AG04449 (cell line): ENCODE data around the gene SET.
"Not testable (repeated sequence)": the region's sequence is repeated elsewhere in the genome, so short reads cannot be mapped to it uniquely, and the experiment has no call there.

Experiments used
- CTCF ChIA-PET: fragments of 350-600 bp; formaldehyde crosslinking; extraction: SDS; loops from one replicate; lab custom pipeline; 2021; ENCODE audit warnings: antibody characterized with exemption; lab: Yijun Ruan, JAX
- POLR2A ChIA-PET: fragments of 400-600, 350-600 bp; formaldehyde crosslinking; extraction: SDS; loops from one replicate; lab custom pipeline; 2020; ENCODE audit warnings: antibody characterized with exemption, inconsistent platforms; lab: Yijun Ruan, JAX
- DNase-seq: peaks from one replicate; pipeline ENCODE4 v3.0.0-alpha.2; 2010; ENCODE audit warnings: low read depth, low spot score
- H3K4me3 ChIP-seq: 2 replicates; pipeline ENCODE4 v1.5.1; 2011; ENCODE audit warnings: low read depth, mild to moderate bottlenecking, control low read depth, low read length
- CTCF ChIP-seq: IDR thresholded peaks from one replicate; pipeline ENCODE4 v1.5.1; 2011; ENCODE audit warnings: mild to moderate bottlenecking, moderate library complexity, low read length, control low read depth, inconsistent platforms; ENCODE audit not compliant: insufficient read depth; ENCODE audit errors: missing control alignments

The SET gene

GRCh38 chr9:128688501-128689292 is at the start of gene SET:
Gene SET, plus strand, starts transcription at chr9:128689222. Its CDS starts 361 bp downstream, at chr9:128689583.
- ChIA-PET POLR2A (interaction anchor here (0.6 to 1.4 kb wide), 5 partner anchors 9 to 137 kb away, joined by 3 to 4 read pairs (median 3); partner anchors contain the start of gene SPTAN1), CTCF (interaction anchor here (0.7 to 5.1 kb wide), 2 partner anchors 12 to 15 kb away, joined by 3 to 68 read pairs; partner anchors contain the start of gene PKN3)
- DNase-seq: no peak
- no peak for TF ChIP-seq CTCF
- peak within 1 kb of the TSS; percentile 84 for H3K4me3 ChIP-seq

GRCh38 chr9:128640603-128641002 is 48.4 kb upstream of the SET start:
- DNase-seq: no peak
- ChIA-PET CTCF (interaction anchor here (1.3 kb wide), 1 partner anchor 8 kb away, joined by 5 read pairs; no protein-coding TSS in a partner anchor), POLR2A (no interaction called here)
- H3K4me3 ChIP-seq: no peak overlapping the region
- no peak for TF ChIP-seq CTCF

GRCh38 chr9:128642675-128643245 is 46.3 kb upstream of the SET start:
- POLR2A ChIA-PET: no interaction called here
- no peak overlapping the region for H3K4me3 ChIP-seq
- no peak for DNase-seq
- no peak for TF ChIP-seq CTCF
- CTCF ChIA-PET: interaction anchor here (1.7 kb wide), 1 partner anchor 9 kb away, joined by 5 read pairs; no protein-coding TSS in a partner anchor

- no peak for DNase-seq
- H3K4me3 ChIP-seq: no peak overlapping the region
- ChIA-PET POLR2A (no interaction called here), CTCF (interaction anchor here (0.8 to 1.7 kb wide), 3 partner anchors 9 to 58 kb away, joined by 3 to 5 read pairs (median 3); partner anchors contain the start of gene PKN3)
- no peak for TF ChIP-seq CTCF
Observed at GRCh38 chr9:128643519-128644300, 45.3 kb upstream of the SET start.

- not testable (repeated sequence) for H3K4me3 ChIP-seq, DNase-seq
- CTCF ChIA-PET: interaction anchor here (1.6 to 3.5 kb wide), 4 partner anchors 8 to 13 kb away, joined by 5 to 21 read pairs (median 6); no protein-coding TSS in a partner anchor
- POLR2A ChIA-PET: interaction anchor here (0.7 kb wide), 1 partner anchor 12 kb away, joined by 3 read pairs; no protein-coding TSS in a partner anchor
Observed at GRCh38 chr9:128648206-128648605, 40.8 kb upstream of the SET start.

- POLR2A ChIA-PET: no interaction called here
- TF ChIP-seq CTCF: no peak
- no peak for DNase-seq
- no peak overlapping the region for H3K4me3 ChIP-seq
- CTCF ChIA-PET: interaction anchor here (1.1 kb wide), 1 partner anchor 16 kb away, joined by 5 read pairs; no protein-coding TSS in a partner anchor
Observed at GRCh38 chr9:128651798-128652197, 37.2 kb upstream of the SET start.
